Suppressor macrophage (primary cell): ENCODE results near the gene CYB5A.
A peak's percentile ranks its signal among the peaks of the same experiment; 100 is the strongest.
"Not testable (repeated sequence)": the region's sequence is repeated elsewhere in the genome, so short reads cannot be mapped to it uniquely, and the experiment has no call there.

Source experiments
- DNase-seq, 4 experiments: peaks; one replicate each; pipeline ENCODE4 v3.0.0-alpha.2; 2020 to 2022
- total RNA-seq, 17 experiments: gene quantifications; one replicate each; lab custom pipeline; 2026; ENCODE audit warnings: mixed read lengths in 6 of 17, inconsistent platforms in 3 of 17; lab: John Stamatoyannopoulos, UW

The CYB5A gene
- 27.5 to 63.0 (median 33.6) reads per million in 17 experiments for total RNA-seq

DNA sequence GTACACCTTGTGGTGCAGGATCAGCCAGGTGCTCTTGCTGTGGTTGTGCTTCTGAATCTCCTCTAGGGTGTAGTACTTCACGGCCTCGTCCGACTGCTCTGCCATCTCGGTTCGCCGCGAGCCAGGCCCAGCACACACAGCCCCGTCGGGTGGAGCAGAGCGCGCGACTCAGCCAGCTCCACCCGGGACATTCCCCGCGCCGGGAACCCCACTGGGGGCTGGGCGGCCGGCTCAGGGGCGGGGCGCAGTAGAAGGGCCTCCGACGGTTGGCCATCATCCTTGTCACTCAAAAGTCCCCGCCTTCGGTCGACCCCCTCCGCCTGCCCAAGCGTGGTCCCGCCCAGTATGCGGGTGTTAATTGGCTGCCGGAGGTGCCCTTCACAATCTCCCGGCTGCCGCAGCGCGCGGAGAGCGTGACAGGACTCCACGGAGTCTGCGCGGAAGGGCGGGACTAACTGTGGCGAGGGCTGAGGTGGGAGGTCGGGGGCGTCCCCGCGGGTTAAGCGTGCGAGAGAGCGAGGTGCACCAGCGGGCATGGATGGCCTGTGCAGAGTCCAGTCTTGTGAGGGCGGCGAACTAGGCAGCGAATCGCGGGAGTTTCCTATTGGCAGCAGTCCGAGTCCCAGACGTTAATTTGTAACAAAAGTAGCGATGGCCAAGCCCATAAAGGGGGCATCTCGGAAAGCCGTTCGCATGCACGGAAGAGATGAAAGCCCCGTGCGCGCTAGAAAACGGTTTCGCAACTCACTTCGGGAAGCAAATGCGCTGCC, at the start of gene CYB5A:
CYB5A (minus strand) TSS at position 193 of the 770 bp plus-strand sequence; CDS start at position 105, 88 bp downstream.
- DNase-seq = peak; percentile 98 to 99 (median 98)

DNA sequence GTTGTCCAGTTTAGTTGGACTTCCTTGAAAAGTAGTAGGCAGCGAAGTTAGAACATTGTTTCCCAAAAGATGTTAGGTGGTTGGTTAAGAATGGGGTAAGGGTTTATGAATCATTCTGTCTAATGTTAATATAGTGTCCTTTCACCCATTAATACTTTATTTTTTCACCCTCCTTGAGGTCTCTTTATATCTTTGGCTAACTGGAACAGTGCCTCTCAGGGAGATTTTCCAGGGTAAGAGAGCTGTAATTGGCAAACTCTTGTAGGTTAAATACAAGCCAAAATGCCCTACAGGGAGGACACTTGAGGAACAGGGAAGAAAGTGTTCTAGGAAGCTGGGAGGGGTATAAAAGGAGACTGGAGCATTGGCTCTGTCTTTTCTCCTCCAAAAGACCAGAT, 46.1 kb upstream of the CYB5A start:
- DNase-seq = no peak

DNA sequence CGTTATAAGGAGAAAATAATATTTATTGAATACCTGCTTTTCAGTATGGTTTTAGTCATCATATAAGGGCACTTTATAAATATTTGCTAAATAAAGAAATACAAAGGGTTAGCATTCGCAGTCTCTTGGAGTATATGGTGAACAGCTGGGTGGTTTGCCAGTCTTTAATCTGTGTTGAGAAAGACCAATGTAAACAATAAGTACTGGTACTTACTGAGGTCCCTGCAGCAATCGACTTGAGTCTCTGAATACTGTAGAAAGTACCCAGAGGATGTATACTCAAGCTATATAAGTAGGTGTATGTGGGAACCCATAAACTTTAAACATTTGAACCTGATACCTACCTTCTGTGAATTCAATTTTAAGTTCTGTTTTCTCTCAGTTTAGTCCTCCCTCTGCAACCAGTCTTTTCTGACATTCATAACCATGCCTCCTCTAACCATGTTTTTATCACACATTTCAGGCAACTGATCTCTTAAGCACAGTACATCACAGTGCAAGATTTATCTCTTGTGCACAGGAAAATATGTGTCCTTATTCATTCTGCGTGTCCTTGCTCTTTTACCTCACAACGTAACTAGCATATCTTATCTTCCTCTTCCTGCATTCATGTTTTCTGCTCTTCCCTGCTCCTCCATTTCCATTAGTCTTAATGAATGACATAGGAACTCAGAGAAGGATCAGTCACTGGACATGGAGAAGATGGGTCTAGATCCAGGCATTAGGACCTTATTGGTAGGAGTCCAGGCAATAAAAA, 45.6 kb upstream of the CYB5A start:
- DNase-seq = no peak

- DNase-seq = no peak
Observed at GRCh38 chr18:74336656-74337055, 44.9 kb upstream of the CYB5A start.

DNA sequence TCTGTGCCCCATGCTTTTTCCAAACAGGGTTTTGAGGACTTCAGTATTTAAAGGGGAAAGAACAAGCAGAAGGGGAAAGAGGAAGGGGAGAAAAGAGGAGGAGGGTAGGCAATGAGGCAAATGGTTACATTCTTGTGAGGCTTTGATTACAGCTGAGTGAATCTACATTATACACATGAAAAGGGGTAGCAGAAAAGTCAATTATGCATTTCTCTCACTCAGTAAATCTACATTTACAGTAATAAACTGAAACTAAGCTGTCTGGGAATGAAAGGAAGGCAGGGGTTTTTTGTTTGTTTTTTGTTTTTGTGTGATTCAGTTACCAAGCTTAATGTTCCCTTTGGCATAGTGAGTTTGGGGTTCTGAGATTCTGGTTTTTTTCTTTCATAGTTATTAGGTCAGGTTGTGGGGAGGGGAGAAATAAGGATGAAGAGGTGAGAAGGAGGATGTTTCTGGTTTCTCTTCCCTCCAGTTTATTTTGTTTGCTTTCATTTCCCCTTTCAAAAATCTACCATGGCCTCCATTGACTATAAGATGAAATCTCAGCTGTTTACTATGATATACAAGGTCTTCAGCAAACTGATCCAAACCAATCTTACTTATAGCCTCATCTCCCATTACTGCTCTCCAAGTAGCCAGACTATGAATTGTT, 42.6 kb upstream of the CYB5A start:
- peak in 2 of 4 experiments; percentile 22 to 41 for DNase-seq

GRCh38 chr18:74333091-74333490, 41.3 kb upstream of the CYB5A start:
- no peak for DNase-seq

DNA sequence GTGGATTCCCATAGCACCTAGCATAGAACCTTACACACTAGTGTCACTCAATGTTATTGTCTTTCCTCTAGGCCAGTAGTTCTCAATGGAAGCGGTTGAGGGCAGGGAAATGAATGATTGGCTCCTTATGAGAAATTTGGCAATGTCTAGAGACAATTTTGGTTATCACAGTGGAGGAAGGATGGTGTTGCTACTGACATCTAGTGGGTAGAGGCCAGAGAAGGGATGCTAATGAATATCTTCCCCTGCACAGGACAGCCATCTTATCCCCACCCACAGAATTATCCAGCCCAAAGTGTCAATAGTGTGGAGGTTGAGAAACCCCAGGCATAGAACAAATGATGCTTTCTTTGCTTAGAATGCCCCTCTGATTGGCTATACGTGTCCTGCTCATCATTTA, 39.6 kb upstream of the CYB5A start:
- DNase-seq = peak in 2 of 4 experiments; percentile 16 to 24

DNA sequence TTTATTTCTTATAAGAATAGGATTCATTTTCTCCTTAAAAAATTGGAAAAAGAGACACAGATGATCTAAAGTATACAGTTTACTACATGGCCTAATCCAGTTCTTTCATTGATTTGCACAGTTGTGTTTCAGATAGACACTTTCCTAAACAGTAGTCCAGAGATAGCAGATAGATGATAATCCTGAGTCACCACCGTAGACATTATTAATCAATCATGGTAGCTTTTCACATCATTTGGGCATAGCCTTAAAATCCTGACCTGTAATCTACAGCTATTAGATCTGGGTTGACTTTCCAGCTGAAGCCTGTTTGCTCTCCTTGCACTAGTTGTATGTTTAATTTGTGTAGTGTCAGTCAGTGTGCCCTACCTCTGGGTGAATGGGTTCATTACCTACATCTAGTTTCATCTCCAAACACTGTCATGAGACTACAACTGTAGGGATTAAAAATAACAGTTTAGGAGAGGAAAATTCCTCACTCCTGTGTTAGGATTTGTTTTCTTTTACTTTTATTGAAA, 38.0 kb upstream of the CYB5A start:
- DNase-seq = no peak

GRCh38 chr18:74328206-74328605, 36.4 kb upstream of the CYB5A start:
- DNase-seq = no peak

- DNase-seq = not testable (repeated sequence)
Observed at GRCh38 chr18:74326791-74327190, 35.0 kb upstream of the CYB5A start.

- no peak for DNase-seq
Observed at GRCh38 chr18:74326231-74326630, 34.5 kb upstream of the CYB5A start.

DNA sequence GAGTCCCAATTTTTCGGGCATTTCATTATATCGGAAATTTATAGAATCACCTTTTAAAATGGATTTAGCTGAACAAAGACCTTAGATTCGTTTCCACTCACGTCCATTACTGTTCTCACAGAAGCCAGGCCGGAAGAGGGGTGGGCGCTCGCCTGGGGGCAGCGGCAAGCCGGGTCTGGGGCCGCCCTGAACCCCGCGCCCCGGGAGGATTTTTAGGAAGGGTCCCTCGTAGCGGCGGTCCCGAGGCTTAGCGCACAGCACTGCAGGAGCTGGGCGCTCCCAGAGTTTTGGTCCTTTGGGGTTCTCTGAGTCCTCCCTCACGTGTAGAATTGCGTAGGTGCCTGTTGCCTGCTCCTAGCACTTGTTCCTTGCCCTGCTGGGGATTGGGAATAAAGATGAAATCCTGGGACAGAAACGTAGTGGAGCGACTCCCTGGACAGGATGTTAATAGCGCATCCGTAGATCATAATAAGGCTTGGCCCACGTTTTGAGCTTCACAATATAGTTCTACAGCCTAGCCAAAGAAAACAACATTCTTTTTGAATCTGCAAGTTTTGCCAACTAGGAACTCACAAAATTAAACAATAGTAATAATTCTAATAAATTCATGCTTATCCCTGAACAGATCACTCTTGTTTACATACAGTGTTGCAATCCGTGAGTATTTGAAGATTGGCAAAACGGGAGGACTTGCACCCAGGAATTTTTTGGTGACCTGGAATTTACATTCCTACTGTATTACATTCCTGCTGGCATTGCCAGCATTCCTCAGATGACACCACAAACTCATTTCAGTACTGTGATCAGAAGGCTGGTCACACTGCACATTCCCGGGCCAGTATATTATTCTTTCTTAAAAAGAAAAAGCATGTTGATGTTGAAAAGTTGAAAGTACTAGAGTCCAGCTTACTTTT, 24.8 kb upstream of the CYB5A start:
- DNase-seq = no peak

- no peak for DNase-seq
Observed at GRCh38 chr18:74315464-74316256, 23.9 kb upstream of the CYB5A start, which contains the start of gene C18orf63. TSS of gene C18orf63 (plus strand) at chr18:74315839. CDS start at chr18:74317866, 2,027 bp downstream.

DNA sequence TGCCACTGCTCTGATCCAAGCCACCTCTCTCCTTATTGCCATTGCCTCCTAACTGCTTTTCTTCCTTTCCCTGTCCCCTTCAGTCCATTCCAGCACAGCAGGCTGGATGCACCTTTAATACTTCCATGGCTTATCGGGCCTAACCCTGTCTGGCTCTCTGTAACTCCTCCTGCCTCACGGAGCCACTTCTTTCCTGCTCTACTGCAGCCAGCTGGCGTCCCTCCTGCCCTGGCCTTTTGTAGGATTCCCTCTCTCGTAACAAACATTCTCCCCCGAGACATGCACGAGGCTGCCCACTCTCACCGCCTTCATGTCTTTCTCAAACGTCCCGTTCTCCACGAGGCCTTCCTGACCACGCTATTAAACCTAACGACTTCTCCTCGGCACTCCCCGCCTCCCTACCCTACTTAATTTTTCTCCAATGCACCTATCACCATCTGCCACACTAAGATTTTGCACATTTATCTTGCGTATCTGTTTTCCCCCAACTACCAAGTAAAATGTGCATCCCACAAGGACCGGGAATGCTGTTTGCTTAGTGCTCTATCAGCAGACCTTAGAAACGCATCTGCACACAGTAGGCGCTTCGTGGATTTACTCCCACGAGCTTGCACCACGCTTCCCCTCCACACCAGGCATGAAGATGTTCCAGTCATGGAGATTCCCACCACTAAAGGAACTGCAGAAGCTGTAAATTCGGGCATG, 23.1 kb upstream of the CYB5A start:
- no peak for DNase-seq

- DNase-seq = no peak
Observed at GRCh38 chr18:74311000-74311399, 19.2 kb upstream of the CYB5A start.

DNA sequence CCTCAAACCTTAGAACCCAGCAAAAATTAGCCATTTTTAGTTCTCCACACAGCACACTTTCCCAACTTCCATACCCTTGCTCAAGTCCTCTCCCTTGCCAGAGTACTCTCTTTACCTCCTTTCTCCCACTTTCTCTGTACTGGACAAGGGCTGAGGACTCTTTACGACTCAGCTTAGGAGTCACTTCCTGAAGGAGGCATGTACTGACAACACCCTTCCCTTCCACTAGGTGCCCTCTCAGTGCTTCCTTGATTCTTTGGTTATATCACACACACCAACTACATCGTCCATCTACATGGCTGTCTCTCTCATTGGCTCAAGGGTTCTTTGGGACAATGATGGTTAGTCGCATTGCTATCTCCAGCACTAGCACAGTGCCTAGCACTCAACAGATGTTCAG, 18.6 kb upstream of the CYB5A start:
- peak; percentile 22 to 64 (median 50) for DNase-seq

- no peak for DNase-seq
Observed at GRCh38 chr18:74303936-74304335, 12.2 kb upstream of the CYB5A start.

DNA sequence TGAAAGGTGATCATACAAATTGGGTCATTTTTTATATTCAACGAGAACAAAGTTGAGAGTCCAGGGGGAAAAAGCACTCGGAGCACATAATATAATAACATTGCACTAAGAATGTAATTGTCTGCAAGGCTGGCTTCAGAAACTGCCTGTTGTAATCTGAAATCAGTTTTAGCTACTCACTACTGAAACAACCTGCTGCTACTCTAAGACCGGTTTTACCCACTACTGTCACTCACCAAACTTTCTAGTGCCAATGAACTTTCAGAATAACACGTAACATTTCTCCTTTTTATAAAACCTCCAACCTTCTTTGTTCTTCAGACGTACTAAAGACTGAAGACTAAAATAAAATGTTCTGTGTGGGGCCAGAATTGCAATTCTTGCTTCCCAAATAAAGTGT, 11.5 kb upstream of the CYB5A start:
- no peak for DNase-seq

GRCh38 chr18:74299746-74300145, 8.0 kb upstream of the CYB5A start:
- DNase-seq = no peak

- no peak for DNase-seq
Observed at GRCh38 chr18:74299162-74299561, 7.4 kb upstream of the CYB5A start.
